Superior temporal gyrus (tissue), 1 donor: ENCODE results near the gene EVPLL.
"Not testable (repeated sequence)": the region's sequence is repeated elsewhere in the genome, so short reads cannot be mapped to it uniquely, and the experiment has no call there.

Source experiments
- DNase-seq: peaks from one replicate; pipeline ENCODE4 v3.0.0-alpha.2; 2016; ENCODE audit errors: extremely low spot score

Gene EVPLL

DNA sequence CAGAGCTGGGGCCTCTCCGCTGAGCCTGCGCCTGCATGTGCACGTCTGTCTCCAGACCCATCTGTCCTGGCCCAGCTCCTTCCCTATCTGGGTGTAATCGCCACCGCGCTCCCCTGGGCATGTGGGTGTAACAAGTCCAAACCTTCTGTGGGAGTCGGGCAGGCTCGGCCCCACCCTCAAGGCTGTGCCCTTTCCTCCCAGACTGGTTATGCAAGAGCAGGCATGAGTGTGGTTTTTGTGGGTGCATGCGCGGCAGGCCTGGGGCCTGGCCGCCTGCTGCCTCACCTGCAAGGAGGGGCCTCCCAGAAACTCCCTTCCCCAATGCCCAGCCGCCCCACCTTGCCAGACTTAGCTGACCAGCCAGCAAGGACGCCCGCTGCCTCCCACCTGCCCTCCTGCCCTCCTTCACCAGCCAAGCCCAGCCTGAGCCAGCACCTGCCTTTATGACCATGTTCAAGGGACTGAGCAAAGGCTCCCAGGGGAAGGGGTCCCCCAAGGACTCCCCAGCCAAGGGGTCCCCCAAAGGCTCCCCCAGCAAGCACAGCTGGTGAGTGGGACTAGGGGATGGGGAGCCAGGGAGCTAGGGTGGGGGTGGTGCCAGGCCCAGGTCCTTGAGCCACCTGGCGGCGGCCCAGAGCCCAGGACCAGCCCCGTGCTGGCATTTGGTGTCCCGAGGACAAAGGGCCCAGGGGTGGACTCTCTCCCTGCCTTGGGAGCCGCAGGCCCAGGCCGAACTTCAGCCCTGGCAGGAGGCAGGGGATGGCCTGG, at the start of gene EVPLL:
TSS of gene EVPLL (plus strand) at position 342 of the 768 bp plus-strand sequence. CDS start 3,160 bp downstream, outside the sequence.
- DNase-seq, result no peak

DNA sequence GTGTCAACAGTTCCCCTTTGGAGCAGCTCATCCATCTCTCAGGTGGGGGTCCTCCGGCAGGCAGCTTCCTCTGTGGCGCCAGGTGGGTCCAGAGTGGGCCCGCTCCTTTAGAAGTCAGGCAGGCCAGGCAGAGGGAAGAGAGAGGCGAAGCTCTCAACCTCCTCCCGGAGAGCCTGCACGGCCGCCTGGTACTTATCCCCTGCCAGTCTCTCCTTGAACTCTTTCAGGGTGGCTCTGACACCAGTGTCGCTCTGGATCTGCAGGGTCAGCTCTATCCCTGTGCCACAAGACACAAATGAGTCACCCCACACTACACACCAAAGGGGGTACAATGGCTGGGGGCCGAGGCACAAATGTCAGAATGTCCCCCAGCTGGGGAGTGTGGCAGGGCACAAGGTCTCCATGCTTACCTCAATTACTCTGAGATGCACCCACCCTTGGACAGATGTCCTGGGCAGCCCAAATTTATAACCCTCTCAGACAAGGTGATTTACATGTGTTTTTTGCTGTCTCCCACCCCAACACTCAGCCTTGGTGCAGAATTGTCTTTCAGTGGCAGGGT, 48.9 kb upstream of the EVPLL start:
- no peak for DNase-seq

DNA sequence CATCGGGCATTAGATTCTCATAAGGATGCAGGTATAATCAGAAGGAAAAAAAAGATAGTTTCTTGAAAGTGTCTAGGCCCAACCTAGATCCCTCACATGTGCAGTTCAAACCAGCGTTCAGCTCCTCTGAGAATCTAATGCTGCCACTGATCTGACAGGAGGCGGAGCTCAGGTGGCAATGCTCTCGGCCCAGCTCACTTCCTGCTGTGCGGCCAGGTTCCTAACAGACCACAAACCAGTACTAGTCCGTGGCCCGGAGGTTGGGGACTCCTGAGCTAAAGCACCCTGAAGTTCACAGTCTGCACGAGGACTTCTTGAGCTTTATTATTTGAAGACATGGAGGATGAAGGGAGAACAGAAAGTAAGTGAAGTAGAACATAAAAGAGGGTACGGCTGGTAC, 45.7 kb upstream of the EVPLL start:
- DNase-seq, result no peak

- DNase-seq, result no peak
These were observed 44.6 kb upstream of the EVPLL start for GRCh38 chr17:18332909-18333489.

DNA sequence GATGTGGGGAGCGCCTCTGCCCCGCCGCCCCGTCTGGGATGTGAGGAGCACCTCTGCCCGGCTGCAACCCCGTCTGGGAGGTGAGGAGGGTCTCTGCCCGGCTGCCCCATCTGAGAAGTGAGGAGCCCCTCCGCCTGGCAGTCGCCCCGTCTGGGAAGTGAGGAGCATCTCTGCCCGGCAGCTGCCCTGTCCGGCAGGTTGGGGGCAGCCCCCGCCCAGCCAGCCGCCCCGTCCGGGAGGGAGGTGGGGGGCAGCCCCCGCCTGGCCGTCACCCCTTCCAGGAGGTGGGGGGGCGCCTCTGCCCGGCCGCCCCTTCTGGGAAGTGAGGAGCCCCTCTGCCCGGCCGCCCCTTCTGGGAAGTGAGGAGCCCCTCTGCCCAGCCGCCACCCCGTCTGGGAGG, 39.4 kb upstream of the EVPLL start:
- DNase-seq, result not testable (repeated sequence)

DNA sequence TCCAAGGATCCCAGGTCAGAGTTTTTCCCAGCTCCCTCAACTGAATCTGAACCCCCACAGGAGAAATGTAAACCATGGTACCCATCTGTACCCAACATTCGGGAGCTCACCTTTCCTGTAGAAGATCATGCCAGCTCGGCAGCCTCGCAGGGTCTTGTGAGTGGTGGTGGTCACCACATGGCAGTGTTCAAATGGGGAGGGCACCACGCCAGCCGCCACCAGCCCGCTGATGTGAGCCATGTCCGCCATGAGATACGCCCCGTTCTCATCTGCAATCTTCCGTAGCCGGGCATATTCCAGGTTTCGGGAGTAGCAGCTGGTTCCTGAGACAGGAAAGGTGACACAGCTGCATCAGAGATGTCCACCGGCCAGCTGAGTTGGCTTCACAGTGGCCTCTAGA, 37.6 kb upstream of the EVPLL start:
- no peak for DNase-seq

DNA sequence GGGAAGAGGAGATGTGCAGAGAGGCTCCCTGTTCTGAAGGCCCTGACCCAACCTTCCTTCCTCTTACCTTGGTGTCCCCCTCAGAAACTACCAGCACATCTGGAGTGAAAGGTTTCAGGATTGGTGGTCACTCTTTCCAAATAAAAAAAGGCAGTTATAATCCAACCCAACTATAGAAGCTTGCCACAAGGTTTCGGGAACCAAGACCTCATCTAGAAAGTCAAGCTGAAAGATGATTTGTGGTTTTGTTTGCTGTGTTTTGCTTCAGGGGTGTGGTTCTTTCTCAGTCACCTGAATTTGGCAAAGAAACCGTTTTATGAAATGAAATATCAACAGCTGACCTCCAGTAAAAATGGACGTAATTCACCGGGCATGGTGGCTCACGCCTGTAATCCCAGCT, 33.6 kb upstream of the EVPLL start:
- no peak for DNase-seq

- DNase-seq, result no peak
These were observed 24.0 kb upstream of the EVPLL start for GRCh38 chr17:18353541-18353940.

DNA sequence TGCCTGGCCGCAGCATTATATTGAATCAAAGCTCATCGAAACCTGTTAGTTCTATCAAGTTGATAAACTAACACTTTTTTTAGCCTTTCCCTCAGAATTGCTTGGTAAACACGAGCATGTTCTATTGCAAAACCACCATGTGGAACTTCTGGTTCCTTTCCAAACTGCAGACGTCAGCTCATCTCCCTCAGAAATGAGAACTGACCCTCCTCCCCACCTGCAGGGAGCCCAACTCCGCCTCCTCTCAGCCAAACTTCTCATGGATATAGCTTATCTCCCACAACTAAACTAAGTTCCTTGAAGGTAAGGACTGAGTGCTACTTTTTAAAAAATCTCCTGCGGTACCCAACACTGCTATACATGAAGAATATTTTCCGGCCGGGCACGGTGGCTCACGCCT, 21.0 kb upstream of the EVPLL start:
- DNase-seq, result peak; percentile 39

DNA sequence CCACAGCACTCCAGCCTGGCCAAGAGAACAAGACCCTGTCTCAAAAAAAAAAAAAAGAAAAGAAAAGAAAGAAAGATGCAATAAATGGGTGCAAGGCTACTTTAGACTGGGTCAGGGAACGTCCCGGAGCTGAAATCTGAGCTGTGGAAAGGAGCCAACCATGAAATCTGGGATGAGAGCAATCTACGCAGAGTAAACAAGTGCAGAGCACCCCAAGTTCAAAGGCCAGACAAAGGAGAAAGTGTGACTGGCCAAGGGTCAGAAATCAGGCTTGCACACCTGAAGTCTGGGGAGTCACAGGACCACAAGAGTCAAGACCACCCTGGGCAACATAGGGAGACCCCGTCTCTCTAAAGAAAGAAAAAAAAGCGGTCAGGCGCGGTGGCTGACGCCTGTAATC, 17.1 kb upstream of the EVPLL start:
- DNase-seq, result no peak

- peak; percentile 62 for DNase-seq
These were observed 15.5 kb upstream of the EVPLL start for GRCh38 chr17:18361837-18362697.

DNA sequence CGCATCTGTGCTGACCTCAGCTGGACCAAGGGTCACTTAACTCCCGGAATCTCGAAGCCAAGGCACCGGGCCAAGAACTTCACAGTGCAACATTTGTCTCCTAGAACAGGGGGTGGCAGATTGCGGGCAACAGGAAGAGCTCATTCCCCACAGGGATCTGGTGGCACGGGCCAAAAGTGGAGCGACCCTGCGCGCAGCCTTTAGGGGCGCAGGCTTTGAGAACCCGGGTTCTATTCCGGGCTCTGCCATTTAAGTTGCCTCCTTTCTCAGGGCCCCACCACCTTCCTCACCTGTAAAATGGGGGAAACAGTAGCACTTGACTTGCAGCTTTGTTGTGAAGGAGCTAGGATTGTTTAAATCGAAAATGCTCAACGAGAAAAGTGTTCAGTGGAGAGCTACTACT, 14.9 kb upstream of the EVPLL start:
- peak; percentile 93 for DNase-seq

GRCh38 chr17:18363101-18364049, 14.2 kb upstream of the EVPLL start, which contains the start of gene SHMT1:
TSS of gene SHMT1 (minus strand) at chr17:18363550. CDS start at chr17:18355981, 7,569 bp downstream.
- peak; percentile 94 for DNase-seq

DNA sequence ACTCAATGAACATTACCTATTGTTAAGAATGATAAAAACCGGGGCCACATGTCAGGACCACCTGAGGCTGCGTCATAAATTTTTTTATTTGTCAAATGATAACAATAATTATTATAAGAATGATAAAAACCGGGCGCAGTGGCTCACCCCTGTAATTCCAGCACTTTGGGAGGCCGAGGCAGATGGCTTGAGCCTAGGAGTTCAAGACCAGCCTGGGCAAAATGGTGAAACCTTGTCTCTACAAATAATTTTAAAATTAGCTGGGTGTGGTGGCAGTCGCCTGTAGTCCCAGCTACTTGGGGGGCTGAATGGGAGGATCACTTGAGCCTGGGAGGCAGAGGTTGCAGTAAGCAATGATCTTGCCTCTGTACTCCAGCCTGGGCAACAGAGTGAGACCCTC, 13.4 kb upstream of the EVPLL start:
- DNase-seq, result no peak

GRCh38 chr17:18368946-18369345, 8.6 kb upstream of the EVPLL start:
- DNase-seq, result no peak

GRCh38 chr17:18370761-18371160, 6.8 kb upstream of the EVPLL start:
- DNase-seq, result no peak

- DNase-seq, result no peak
These were observed 6.1 kb upstream of the EVPLL start for GRCh38 chr17:18371455-18371854.

GRCh38 chr17:18373181-18373580, 4.4 kb upstream of the EVPLL start:
- not testable (repeated sequence) for DNase-seq

DNA sequence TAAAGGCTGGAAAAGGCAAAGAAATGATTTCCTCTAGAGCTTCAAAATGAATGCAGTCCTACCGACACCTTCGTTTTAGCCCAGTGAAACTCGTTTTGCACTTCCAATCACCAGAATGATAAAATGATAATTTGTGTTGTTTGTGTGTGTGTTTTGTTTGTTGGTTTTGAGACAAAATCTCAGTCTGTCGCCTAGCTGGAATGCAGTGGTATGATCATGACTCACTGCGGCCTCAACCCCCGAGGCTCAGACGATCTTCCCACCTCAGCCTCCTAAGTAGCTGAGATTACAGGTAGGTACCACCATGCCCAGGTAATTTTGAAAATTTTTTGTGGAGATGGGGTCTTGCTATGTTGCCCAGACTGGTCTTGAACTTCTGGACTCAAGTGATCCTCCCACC, 3.4 kb upstream of the EVPLL start:
- DNase-seq, result no peak

- DNase-seq, result no peak
These were observed 577 bp downstream of the EVPLL start for GRCh38 chr17:18378205-18378505.

GRCh38 chr17:18378614-18379013, 1.0 kb downstream of the EVPLL start:
- not testable (repeated sequence) for DNase-seq
